ENCODE measurements around the gene DNAJB2.

DNA sequence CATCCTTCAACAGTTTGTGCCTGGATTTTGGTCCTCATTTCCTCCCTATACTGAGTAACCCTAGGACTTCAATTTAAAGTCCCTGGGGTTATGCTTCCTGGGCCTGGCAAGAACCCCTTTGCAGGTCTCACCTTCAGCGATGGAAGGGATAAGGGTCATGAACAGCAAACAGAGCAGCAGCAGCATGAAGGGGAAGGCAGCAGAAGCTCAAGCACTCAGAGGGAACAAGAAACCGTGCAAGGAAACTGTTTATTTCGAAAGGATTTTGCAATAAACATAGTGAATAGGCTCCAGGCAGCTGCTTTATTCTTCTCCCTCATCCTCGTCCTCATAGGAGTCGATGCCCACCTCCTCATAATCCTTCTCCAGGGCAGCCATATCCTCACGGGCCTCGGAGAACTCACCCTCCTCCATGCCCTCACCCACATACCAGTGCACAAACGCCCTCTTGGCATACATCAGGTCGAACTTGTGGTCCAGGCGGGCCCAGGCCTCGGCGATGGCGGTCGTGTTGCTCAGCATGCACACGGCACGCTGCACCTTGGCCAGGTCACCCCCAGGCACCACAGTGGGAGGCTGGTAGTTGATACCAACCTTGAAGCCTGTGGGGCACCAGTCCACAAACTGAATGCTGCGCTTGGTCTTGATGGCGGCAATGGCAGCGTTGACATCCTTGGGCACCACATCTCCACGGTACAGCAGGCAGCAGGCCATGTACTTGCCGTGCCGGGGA is 29.0 kb upstream of the DNAJB2 start:
- TF ChIP-seq, protein P1, sequence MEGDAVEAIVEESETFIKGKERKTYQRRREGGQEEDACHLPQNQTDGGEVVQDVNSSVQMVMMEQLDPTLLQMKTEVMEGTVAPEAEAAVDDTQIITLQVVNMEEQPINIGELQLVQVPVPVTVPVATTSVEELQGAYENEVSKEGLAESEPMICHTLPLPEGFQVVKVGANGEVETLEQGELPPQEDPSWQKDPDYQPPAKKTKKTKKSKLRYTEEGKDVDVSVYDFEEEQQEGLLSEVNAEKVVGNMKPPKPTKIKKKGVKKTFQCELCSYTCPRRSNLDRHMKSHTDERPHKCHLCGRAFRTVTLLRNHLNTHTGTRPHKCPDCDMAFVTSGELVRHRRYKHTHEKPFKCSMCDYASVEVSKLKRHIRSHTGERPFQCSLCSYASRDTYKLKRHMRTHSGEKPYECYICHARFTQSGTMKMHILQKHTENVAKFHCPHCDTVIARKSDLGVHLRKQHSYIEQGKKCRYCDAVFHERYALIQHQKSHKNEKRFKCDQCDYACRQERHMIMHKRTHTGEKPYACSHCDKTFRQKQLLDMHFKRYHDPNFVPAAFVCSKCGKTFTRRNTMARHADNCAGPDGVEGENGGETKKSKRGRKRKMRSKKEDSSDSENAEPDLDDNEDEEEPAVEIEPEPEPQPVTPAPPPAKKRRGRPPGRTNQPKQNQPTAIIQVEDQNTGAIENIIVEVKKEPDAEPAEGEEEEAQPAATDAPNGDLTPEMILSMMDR (IDR thresholded peaks at IDR 0.05), result no peak
- no peak for TF ChIP-seq POLR2A (IDR thresholded peaks at IDR 0.05)
- TF ChIP-seq POLR2AphosphoS5 (IDR thresholded peaks at IDR 0.05), result no peak
